Fibroblast of lung (primary cell): ENCODE results near the gene TNS3.

Experiments
- CTCF ChIP-seq, 2 donors: IDR thresholded peaks in 1 of 2; conservative IDR thresholded peaks in 1 of 2; 1 replicate in 1 of 2; 2 replicates in 1 of 2; pipeline ENCODE4 v1.5.1; 2011 to 2012; ENCODE audit warnings: low read length in 2 of 2, control low read depth in 1 of 2, inconsistent platforms in 1 of 2, low read depth in 1 of 2, mild to moderate bottlenecking in 1 of 2
- EZH2 ChIP-seq: IDR thresholded peaks from 2 replicates; pipeline ENCODE4 v1.5.1; 2012; ENCODE audit warnings: low read length, control low read depth, mild to moderate bottlenecking; ENCODE audit errors: missing control alignments

- TF ChIP-seq CTCF (conservative IDR thresholded peaks at IDR 0.05 in 1 of 2, IDR thresholded peaks at IDR 0.05 in 1 of 2; ENCODE audit: low read depth in 1 of 2, low read length in 2 of 2) (no peak), EZH2 (no peak)
These were observed 43.0 kb downstream of the TNS3 start for GRCh38 chr7:47538846-47539311.
